HCT116 (cell line): ENCODE data around the gene ECEL1.

ENCODE experiments used
- ATF3 ChIP-seq: IDR thresholded peaks from 2 replicates; pipeline ENCODE4 v1.6.1; 2012
- CTCF ChIP-seq, 3 experiments: fragments of 200-600 bp in 1 of 3; sonication (generic) in 1 of 3; IDR thresholded peaks in 2 of 3; conservative IDR thresholded peaks in 1 of 3; 2 replicates each; pipeline ENCODE4 v1.5.1; 2012 to 2017; ENCODE audit warnings: low read depth in 2 of 3, low read length in 2 of 3, antibody characterized with exemption in 1 of 3, borderline replicate concordance in 1 of 3, control low read depth in 1 of 3, mild to moderate bottlenecking in 1 of 3, mixed read lengths in 1 of 3, mixed run types in 1 of 3, moderate library complexity in 1 of 3; ENCODE audit not compliant: insufficient read depth in 1 of 3
- EGR1 ChIP-seq: IDR thresholded peaks from 2 replicates; pipeline ENCODE4 v1.6.1; 2012; ENCODE audit warnings: low read depth
- EZH2 ChIP-seq: fragments of 200-600 bp; sonication (generic); IDR thresholded peaks from 2 replicates; pipeline ENCODE4 v1.6.1; 2017; ENCODE audit warnings: antibody characterized with exemption, mixed run types
- EZH2phosphoT487 ChIP-seq: fragments of 200-600 bp; IDR thresholded peaks from 2 replicates; pipeline ENCODE4 v1.6.1; 2018; ENCODE audit warnings: antibody characterized with exemption, borderline replicate concordance
- MAX ChIP-seq: IDR thresholded peaks from 2 replicates; pipeline ENCODE4 v1.6.1; 2012
- POLR2A ChIP-seq: IDR thresholded peaks from 2 replicates; pipeline ENCODE4 v1.7.0; 2011; ENCODE audit warnings: borderline replicate concordance; ENCODE audit not compliant: insufficient read depth, insufficient read length; ENCODE audit errors: extremely low read depth
- RAD21 ChIP-seq: IDR thresholded peaks from 2 replicates; pipeline ENCODE4 v1.6.1; 2012; ENCODE audit warnings: low read depth, mild to moderate bottlenecking
- ZFX ChIP-seq: fragments of 450-650 bp; IDR thresholded peaks from 2 replicates; pipeline ENCODE4 v1.6.1; 2017

GRCh38 chr2:232534940-232535651 lies 47.5 kb upstream of the ECEL1 start:
- TF ChIP-seq POLR2A = no peak
- TF ChIP-seq EZH2phosphoT487 = no peak
- TF ChIP-seq EZH2 = no peak
- no peak for TF ChIP-seq EGR1
- no peak for TF ChIP-seq MAX
- TF ChIP-seq CTCF (IDR thresholded peaks at IDR 0.05 in 2 of 3, conservative IDR thresholded peaks at IDR 0.05 in 1 of 3; ENCODE audit: borderline replicate concordance in 1 of 3, insufficient read depth in 1 of 3, low read depth in 2 of 3, low read length in 2 of 3) = no peak
- no peak for TF ChIP-seq ZFX
- TF ChIP-seq RAD21 = no peak
- TF ChIP-seq ATF3 = no peak
